HG03575 (cell line): ENCODE measurements around the gene RIMBP2.

Experiments
- ATAC-seq: cut with Tn5 transposase; IDR thresholded peaks from one replicate; pipeline ENCODE4 v1.9.1; 2021; ENCODE audit not compliant: unreplicated experiment, insufficient number of reproducible peaks, low FRiP score; ENCODE audit errors: extremely low read depth

The RIMBP2 gene

DNA sequence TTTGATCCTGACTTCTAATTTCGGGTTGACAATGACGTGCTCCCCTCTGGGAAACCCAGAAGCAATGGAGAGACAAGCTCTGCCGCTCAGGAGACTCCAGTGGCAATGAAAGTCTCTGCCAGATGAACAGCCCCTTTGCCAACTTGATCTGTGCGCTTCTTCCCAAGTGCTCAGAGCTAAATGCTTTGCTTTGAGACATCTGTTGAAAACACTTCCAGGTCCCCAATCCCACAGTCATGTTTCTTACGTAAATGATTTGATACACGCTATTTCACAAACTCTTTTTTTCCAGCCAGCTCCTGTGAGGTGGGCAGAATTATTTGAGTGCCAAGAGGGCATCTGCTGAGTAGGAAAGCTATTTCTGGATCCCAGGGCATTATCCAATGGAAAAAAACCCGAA is 147.6 kb downstream of the RIMBP2 start:
- ATAC-seq: no peak

- no peak for ATAC-seq
Measured at GRCh38 chr12:130568041-130568440, 148.1 kb downstream of the RIMBP2 start.

GRCh38 chr12:130566446-130567155 is 149.5 kb downstream of the RIMBP2 start:
- ATAC-seq: no peak

DNA sequence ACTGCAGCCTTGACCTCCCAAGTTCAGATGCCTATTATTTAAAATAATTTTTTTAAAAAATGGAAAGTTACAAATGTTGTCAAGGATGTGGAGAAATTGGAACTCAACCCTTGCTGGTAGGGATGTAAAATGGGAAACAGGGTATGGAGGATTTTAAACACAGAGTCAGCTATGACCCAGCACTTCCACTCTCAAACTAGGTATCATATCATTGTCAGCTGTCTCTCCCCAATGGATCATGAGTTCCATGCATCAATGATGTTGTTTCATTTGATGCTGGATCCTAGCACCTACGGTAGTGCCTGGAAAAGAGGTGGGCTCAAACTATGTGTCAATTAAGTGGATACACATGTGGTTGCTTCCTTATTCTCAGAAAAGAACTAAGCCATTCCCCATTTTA is 150.9 kb downstream of the RIMBP2 start:
- no peak for ATAC-seq

DNA sequence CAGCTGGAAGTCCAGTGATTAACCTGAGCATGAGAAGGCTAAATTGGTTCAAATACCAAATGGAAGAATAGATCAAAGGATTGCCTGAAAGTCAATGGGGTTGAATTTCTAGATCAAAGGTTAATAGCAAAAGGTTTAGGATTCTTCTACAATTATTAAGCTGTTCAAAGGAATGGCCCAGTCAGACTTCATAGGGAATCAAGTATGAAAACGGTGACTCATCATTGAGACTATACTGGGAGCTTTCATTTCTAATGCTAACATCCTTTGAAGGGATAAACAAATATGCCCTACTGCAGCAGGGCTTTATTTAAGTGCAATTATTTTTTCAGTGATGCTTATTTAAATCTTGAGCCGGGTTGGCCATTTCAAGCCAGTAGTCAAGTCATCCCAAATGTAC is 152.8 kb downstream of the RIMBP2 start:
- ATAC-seq: no peak

DNA sequence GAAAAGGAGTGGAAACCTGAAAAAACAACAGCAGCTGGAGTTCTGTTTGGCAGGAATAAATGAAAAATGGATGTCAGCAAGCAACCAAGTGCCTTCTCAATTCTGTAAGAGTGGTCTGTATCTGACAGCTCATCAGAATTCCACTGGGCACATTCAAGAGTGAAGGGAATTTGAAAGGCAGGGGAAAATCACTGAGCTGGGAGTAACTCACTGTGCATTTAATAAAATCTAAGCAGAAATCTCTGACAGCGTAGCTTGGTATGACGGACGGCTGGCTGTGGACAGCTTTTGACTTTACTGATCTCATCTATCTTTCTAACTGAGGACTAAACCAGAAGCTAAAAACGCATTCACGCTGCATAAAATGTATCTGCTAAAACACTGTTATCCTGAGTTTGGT is 153.4 kb downstream of the RIMBP2 start:
- no peak for ATAC-seq

- no peak for ATAC-seq
Measured at GRCh38 chr12:130560321-130560720, 155.8 kb downstream of the RIMBP2 start.

DNA sequence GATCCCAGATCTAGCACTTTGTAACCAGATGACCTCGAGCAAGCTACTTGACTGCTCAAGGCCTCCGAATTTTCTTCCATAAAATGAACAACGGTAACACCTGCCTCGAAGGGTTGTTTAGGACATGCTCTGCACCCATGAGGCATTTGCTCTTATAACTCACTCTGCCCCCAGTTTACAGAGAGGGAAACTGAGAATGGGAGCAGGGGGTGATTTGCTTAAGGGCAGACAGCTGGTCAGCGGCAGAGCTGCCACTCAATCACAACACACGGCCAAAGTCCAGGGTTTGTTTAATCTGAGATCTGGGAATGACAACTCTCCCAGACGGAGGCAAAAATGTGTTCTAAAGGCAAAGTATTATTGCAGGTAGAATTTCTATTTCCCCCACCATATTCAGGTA is 156.3 kb downstream of the RIMBP2 start:
- ATAC-seq: no peak

- ATAC-seq: no peak
Measured at GRCh38 chr12:130557886-130558765, 158.0 kb downstream of the RIMBP2 start.

GRCh38 chr12:130557201-130557600 is 158.9 kb downstream of the RIMBP2 start:
- no peak for ATAC-seq

DNA sequence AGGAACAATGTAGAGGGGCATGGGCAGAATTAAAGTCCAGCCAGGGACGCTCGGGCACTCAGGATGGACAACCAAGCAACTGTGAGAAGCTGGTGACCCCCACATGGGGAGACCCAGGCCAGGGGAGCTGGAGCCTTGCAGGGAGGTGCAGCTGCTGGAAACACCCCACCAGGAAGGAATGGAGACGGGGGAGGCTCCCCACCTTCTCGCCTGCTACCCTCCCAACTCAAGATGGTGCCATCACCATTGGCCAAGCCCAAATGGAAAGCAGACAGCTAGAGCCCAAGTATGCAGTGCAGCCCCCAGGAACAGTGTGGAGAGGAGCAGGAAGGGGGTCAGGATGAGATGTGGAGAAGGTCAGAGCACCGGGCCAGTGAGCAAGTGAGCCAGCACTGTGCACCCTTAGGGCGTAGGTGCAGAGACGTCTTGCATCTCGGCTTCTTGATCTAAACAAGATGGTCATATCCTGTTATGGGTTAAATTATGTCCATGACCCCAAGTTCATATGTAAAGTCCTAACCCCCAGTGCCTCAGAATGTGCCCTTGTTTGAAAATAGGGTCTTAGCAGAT is 159.5 kb downstream of the RIMBP2 start:
- no peak for ATAC-seq

- no peak for ATAC-seq
Measured at GRCh38 chr12:130555628-130556485, 160.2 kb downstream of the RIMBP2 start.

DNA sequence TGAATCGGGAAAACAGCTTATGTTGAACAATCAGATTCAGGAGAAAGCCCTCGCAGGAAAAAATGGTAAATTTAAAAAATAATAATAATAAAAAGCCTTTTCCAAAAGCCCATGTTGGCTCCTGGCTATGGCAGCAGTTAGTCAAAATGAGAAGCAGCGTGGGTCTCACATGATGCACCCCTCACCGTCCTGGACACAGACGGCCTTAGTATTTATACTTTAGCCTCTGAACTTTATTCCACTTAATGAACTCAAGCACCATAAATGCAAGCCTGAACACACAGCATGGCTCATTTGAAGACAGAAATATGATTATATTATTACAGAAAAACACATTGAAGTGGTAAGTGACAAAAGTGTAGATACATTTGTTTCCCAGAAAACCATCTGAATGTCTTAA is 160.9 kb downstream of the RIMBP2 start:
- no peak for ATAC-seq

GRCh38 chr12:130552483-130552996 is 163.6 kb downstream of the RIMBP2 start:
- ATAC-seq: no peak

DNA sequence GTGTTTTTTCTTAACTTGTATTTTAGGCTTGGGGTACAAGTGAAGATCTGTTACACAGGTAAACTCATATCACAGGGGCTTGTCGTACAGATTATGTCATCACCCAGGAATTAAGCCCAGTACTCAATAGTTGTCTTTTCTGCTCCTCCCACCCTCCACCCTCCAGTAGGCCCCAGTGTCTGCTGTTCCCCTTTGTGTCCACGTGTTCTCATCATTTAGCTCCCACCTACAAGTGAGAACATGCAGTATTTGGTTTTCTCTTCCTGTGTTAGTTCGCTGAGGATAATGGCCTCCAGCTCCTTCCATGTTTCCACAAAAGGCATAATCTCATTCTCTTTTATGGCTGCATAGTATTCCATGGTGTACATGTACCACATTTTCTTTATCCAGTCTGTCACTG is 166.7 kb downstream of the RIMBP2 start:
- ATAC-seq: no peak

GRCh38 chr12:130547480-130548155 is 168.5 kb downstream of the RIMBP2 start:
- ATAC-seq: no peak

DNA sequence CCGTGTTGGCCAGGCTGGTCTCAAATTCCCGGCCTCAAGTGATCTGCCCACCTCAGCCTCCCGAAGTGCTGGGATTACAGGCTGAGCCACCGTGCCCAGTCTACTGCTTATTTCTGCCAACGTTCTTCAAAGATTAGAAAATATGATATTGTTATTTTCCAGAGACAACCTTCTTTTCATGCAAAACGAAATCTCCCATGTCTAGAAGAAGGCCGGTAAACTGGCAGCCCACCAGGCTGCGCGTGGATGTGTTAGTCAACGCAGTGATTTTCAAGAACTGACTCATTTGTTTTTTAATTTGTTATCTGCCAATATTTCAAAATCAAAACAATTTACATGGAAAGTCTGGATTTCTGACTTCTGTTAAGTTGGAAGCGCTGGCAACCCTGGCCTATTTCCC is 169.6 kb downstream of the RIMBP2 start:
- ATAC-seq: no peak

DNA sequence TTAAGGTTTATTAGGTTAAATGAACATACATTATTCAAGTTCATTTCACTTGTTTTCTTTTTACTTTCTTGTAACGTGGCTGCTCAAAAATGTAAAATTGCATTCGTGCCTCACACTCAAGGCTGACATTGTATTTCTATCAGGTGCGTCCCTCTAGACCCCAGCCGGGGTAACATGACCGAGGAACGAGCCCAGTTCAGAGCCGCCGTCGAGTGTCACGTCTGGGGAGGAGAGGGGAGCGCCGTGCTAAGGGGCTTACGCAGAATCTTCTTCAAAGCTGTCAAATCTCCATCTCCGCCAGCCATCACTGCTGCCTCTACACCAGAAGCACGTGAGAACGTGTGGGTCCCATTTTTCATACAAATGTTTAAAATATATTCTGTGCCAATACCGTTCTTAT is 170.6 kb downstream of the RIMBP2 start:
- no peak for ATAC-seq
